ENCODE data around the gene HPCAL1. TPM values are rescaled to one million over a fixed set of nuclear protein-coding genes. Genes with fewer than 3 reads are reported as not detected.
A peak's percentile ranks its signal among the peaks of the same experiment; 100 is the strongest.

Gene HPCAL1
- total and polyA plus RNA-seq, 2 of the 4 experiments (the other 2 are of a cell fraction): 8.2 to 33.7 TPM

DNA sequence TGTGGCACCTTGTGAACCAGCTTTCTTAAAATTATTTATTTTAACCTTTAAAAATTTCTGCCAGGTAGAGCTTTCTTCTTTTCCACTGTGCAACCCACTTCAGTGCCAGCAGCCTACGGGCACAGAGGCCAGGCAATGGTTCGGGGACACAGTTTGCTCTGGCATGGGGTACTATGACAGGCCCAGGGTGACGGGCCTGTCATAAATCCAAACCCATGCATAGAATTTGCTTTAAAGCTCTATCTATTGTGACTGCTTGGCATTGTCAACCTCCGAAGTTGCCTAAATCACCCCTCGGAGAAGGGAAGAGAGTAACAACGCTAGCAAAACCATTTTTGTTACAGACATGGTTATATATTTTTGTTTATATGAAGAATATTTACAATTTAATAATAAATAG is 143.9 kb downstream of the HPCAL1 start:
- peaks cover 19% of the 10 kb centered on the region for H4K20me1 ChIP-seq (ENCODE audit: insufficient read depth, low read length)
- 0 out of 2 replicates have a peak overlapping the region, but pooled peaks have one; percentile 63 for H3K14ac ChIP-seq (replicated peaks; ENCODE audit: low read depth, low read length)
- no peak overlapping the region for H2AFZ ChIP-seq (replicated peaks; ENCODE audit: low read length, poor library complexity)
- in situ Hi-C loops (cut with MboI; ENCODE audit: low sequenced_read_pairs): no loop called here
- peak overlapping the region; percentile 20 for H3K4me2 ChIP-seq (ENCODE audit: low read depth, low read length)
- H3K27me3 ChIP-seq (ENCODE audit: control insufficient read depth, insufficient read depth, low read length): no peaks in the 10 kb centered on the region
- H2BK5ac ChIP-seq (ENCODE audit: low read depth, low read length, poor library complexity, severe bottlenecking): no peak overlapping the region
- ChIA-PET POLR2A (ENCODE audit: unreplicated experiment) (no interaction called here), CTCF (interaction anchor here (1.1 to 2.0 kb wide), 2 partner anchors 12 to 213 kb away, joined by 6 to 8 read pairs; no protein-coding TSS in a partner anchor)
- no peak overlapping the region for H3K4me3 ChIP-seq (ENCODE audit: insufficient read depth, low read depth, low read length)
- intact Hi-C loops (cut with micrococcal nuclease): loop anchor here (1.0 to 2.0 kb wide), 2 partner anchors 214 to 222 kb away; no protein-coding TSS in a partner anchor
- no peak overlapping the region for H3K27ac ChIP-seq (ENCODE audit: insufficient read depth, low read length)
- no peak overlapping the region for H4K91ac ChIP-seq (ENCODE audit: insufficient read depth, low read depth, low read length)
- H3K23ac ChIP-seq (ENCODE audit: low read depth, low read length): 0 out of 2 replicates have a peak overlapping the region, but pooled peaks have one; percentile 50
- TF ChIP-seq, protein P1, sequence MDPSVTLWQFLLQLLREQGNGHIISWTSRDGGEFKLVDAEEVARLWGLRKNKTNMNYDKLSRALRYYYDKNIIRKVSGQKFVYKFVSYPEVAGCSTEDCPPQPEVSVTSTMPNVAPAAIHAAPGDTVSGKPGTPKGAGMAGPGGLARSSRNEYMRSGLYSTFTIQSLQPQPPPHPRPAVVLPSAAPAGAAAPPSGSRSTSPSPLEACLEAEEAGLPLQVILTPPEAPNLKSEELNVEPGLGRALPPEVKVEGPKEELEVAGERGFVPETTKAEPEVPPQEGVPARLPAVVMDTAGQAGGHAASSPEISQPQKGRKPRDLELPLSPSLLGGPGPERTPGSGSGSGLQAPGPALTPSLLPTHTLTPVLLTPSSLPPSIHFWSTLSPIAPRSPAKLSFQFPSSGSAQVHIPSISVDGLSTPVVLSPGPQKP (IDR thresholded peaks at IDR 0.05; ENCODE audit: borderline replicate concordance, low read depth, low read length): no peak
- TF ChIP-seq, protein P2, sequence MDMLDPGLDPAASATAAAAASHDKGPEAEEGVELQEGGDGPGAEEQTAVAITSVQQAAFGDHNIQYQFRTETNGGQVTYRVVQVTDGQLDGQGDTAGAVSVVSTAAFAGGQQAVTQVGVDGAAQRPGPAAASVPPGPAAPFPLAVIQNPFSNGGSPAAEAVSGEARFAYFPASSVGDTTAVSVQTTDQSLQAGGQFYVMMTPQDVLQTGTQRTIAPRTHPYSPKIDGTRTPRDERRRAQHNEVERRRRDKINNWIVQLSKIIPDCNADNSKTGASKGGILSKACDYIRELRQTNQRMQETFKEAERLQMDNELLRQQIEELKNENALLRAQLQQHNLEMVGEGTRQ (IDR thresholded peaks at IDR 0.05; ENCODE audit: low read depth, low read length): no peak
- TF ChIP-seq MAZ (IDR thresholded peaks at IDR 0.05; ENCODE audit: borderline replicate concordance, low read depth, low read length) (no peak), CEBPB (IDR thresholded peaks at IDR 0.05; ENCODE audit: low read depth, low read length) (no peak), MXI1 (IDR thresholded peaks at IDR 0.05; ENCODE audit: borderline replicate concordance, low read depth, low read length) (no peak), RCOR1 (IDR thresholded peaks at IDR 0.05; ENCODE audit: insufficient replicate concordance, low read length) (no peak), NFE2L2 (IDR thresholded peaks at IDR 0.05; ENCODE audit: low read depth, low read length) (no peak), POLR2A (IDR thresholded peaks at IDR 0.05; ENCODE audit: low read depth, low read length) (no peak), MAFK (IDR thresholded peaks at IDR 0.05; ENCODE audit: low read depth, low read length) (no peak), BHLHE40 (IDR thresholded peaks at IDR 0.05; ENCODE audit: low read depth, low read length) (no peak)
- H2AK9ac ChIP-seq (replicated peaks; ENCODE audit: low read depth, low read length, poor library complexity): peak overlapping the region; percentile 74
- H3K79me1 ChIP-seq (ENCODE audit: low read depth in 1 of 2, low read length in 2 of 2): peaks cover 14 to 46% of the 10 kb centered on the region in 2 experiments; a peak in 3 of 4 replicates
- no TSS peak for BruUV-seq (replicated peaks)
- peaks cover 5% of the 10 kb centered on the region; the same call in 1 of the 2 replicates for H3K9me1 ChIP-seq (ENCODE audit: insufficient read depth, low read length)
- H3K36me3 ChIP-seq (ENCODE audit: control insufficient read depth, insufficient read depth, low read length): peaks cover 17% of the 10 kb centered on the region
- no peak overlapping the region for H2BK120ac ChIP-seq (ENCODE audit: low read depth, low read length)
- H3K56ac ChIP-seq (ENCODE audit: extremely low read depth, insufficient read depth, low read length): no peak overlapping the region
- dilution Hi-C loops (cut with HindIII; ENCODE audit: low sequenced_read_pairs, unreplicated experiment): no loop called here
- ATAC-seq (ENCODE audit: low read depth): no peak
- WGBS, 2 experiments (ENCODE audit: extremely low coverage in 2 of 2, insufficient read length in 1 of 2): 83% methylated on average over 2 of the region's 6 CpGs; no CpG with 5 or more reads in 1 of the 2 experiments
- H3K9me3 ChIP-seq (ENCODE audit: control insufficient read depth, insufficient read depth, low read length): no peaks in the 10 kb centered on the region
- no peak overlapping the region for H4K8ac ChIP-seq (ENCODE audit: low read depth in 2 of 2, low read length in 2 of 2)
- H2BK20ac ChIP-seq (ENCODE audit: low read depth, low read length): no peak overlapping the region
- H2BK15ac ChIP-seq (ENCODE audit: low read depth, low read length): no peak overlapping the region
- H2AK5ac ChIP-seq (ENCODE audit: low read depth, low read length): no peak overlapping the region
- H3K4ac ChIP-seq (ENCODE audit: low read depth, low read length): no peak overlapping the region
- no peak overlapping the region for H3K18ac ChIP-seq (ENCODE audit: low read depth, low read length)
- H3K9ac ChIP-seq (ENCODE audit: low read depth, low read length): peak overlapping the region; percentile 41; the same call in 1 of the 2 replicates
- no peak for DNase-seq
- H4K5ac ChIP-seq (ENCODE audit: low read depth, low read length): no peak overlapping the region
- peaks cover 4% of the 10 kb centered on the region; the same call in 1 of the 2 replicates for H3K4me1 ChIP-seq (ENCODE audit: control insufficient read depth, insufficient read depth, low read length)
